Renal cortex interstitium (tissue), 11 donors: Measurements from ENCODE around the gene PAN2. TPM values are rescaled to one million over a fixed set of nuclear protein-coding genes. Genes with fewer than 3 reads are reported as not detected.
"Not testable (repeated sequence)": the region's sequence is repeated elsewhere in the genome, so short reads cannot be mapped to it uniquely, and the experiment has no call there.

Experiments
- DNase-seq, 11 donors: peaks; one replicate each; pipeline ENCODE4 v3.0.0-alpha.2; 2013; ENCODE audit warnings: low read depth in 9 of 11, low spot score in 4 of 11; ENCODE audit errors: extremely low read depth in 1 of 11
- polyA plus RNA-seq, 3 donors: library from polyadenylated mRNA; unstranded; fragments of 120-200 nt; gene quantifications; one replicate each; pipeline ENCODE4 v1.2.1, GENCODE V29; 2013; ENCODE audit not compliant: insufficient read length in 3 of 3

Gene PAN2
- polyA plus RNA-seq, 3 donors, result 82.0 to 113 (median 93.7) TPM

- no peak for DNase-seq
Observed at GRCh38 chr12:56286044-56286830, 47.6 kb downstream of the PAN2 start.

- not testable (repeated sequence) for DNase-seq
Observed at GRCh38 chr12:56284263-56284662, 49.5 kb downstream of the PAN2 start.

GRCh38 chr12:56282579-56282978, 51.2 kb downstream of the PAN2 start:
- no peak for DNase-seq

DNA sequence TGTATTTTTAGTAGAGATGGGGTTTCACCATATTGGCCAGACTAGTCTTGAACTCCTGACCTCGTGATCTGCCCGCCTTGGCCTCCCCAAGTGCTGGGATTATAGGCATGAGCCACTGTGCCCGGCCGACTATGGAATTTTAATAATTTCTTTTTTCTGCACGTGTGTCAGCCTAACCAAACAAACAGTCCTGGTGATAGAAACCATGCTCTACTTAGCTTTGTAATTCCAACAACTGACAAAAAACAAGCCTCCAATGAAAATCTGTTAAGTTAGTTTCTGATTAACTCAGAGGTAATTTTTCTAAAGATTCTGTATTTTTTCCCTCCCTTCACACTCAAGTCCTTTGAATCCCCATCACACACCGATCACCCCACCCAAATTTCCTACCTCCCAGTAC, 51.8 kb downstream of the PAN2 start:
- no peak for DNase-seq

DNA sequence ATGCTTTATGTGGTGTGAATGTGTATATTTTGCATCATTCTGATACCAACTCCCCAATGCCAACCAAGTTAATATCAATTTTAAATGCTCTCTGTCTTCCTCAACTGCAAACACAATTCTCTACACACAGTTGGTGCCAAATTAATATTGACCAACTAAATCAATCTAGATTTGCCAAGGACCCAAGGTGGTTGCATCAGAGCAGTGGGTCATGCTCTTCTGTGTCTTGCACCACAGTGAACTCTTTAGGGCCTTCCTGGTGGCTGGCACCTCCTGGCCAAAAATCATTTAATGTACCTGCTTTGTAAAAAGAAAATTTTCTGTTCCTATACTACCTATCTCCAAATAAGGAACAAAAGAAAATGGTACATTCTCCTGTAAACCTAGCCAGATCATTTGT, 53.0 kb downstream of the PAN2 start:
- DNase-seq, result no peak

GRCh38 chr12:56278905-56279304, 54.9 kb downstream of the PAN2 start:
- DNase-seq, result no peak

DNA sequence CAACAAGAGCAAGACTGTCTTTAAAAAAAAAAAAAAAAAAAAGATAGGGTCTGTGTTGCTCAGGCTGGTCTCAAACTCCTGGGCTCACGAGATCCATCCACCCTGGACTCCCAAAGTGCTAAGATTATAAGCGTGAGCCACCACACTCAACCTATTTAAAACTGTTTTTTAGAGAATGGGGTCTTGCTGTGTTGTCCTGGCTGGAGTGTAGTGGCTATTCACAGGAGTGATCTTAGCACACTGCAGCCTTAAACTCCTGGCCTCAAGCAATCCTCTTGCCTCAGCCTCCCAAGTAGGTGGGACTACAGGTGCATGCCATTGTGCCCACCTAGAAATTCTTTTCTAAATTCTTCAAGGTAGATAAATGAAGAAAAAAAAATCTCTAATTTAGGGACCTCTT, 59.5 kb downstream of the PAN2 start:
- no peak for DNase-seq

DNA sequence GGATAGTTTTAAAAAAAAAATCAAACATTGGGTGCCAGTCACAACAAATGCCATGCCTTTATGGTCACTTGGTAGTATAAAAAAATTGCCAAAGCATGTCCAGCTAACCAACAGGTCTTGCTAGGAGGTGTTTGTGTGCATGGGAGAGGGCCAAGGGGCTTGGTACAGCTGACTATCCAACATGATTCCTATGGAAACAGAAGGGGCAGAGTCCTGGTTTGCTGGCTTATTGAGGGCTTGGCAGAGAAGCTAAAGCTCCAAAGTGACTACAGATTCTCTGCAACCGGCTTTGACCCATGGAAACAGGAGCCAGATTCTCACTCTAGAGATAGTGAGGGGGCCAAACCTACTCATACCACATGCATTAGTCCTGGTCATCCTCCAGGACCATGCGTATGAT, 61.3 kb downstream of the PAN2 start:
- not testable (repeated sequence) for DNase-seq

- no peak for DNase-seq
Observed at GRCh38 chr12:56271031-56271430, 62.8 kb downstream of the PAN2 start.

- DNase-seq, result no peak
Observed at GRCh38 chr12:56267443-56268071, 66.2 kb downstream of the PAN2 start.

DNA sequence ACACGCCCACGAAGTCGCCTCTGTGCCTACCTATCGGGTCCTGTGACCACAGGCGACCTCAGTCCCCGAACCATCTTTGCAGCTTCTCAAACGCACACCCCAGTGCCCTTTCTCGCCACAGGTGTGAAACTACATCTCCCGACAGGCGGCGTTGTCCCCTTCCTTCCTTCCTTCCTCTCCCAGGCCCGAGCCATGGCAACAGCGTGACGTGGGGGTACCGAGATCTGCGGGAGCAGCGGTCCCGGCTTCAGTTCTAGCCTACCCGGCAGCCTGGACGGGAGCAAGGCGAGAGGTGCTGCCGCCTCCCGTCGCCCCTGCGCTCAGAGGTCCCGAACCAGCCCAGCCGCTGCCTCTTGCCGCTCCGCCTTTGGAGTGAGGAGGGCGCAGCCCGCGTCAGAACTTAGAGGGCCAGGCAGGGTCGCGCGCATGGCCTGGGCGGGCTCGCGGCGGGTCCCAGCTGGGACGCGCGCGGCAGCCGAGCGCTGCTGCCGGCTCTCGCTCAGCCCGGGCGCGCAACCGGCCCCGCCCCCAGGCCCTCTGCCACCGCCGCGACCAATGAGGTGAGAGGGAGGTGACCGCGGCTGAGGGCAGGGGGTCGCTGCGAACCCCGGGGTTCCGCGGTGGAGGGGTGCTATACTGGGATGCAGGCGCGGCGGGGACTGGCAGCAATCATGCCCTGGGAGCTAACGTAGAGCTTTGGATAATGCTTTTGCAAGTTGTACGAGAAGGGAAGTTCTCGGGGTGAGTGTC, 66.9 kb downstream of the PAN2 start, which contains the start of gene COQ10A:
COQ10A (plus strand) TSS at position 250 of the 750 bp plus-strand sequence; CDS start at position 427, 177 bp downstream.
- DNase-seq, result peak; percentile 74 to 90 (median 84)

Other genes with a start within 250 kb of the PAN2 start
- gene PA2G4, start 229.4 kb downstream of the PAN2 start, polyA plus RNA-seq, result 100 to 1,000 TPM; 138 to 175 (median 171) TPM
- 1,000 to 10,000 TPM; 4,378 to 5,767 (median 5,294) TPM for gene RPL41, start 217.4 kb downstream of the PAN2 start, polyA plus RNA-seq
- gene ZC3H10, start 215.7 kb downstream of the PAN2 start, polyA plus RNA-seq, result 1 to 10 TPM; 5.1 to 6.5 (median 5.8) TPM
- gene ESYT1, start 205.7 kb downstream of the PAN2 start, polyA plus RNA-seq, result 10 to 100 TPM; 73.7 to 87.2 (median 78.8) TPM
- gene MYL6B, start 181.4 kb downstream of the PAN2 start, polyA plus RNA-seq, result 100 to 1,000 TPM; 164 to 191 (median 165) TPM
- gene MYL6, start 175.6 kb downstream of the PAN2 start, polyA plus RNA-seq, result 1,000 to 10,000 TPM; 1,550 to 2,060 (median 1,865) TPM
- 100 to 1,000 TPM; 130 to 141 (median 134) TPM for gene SMARCC2, start 144.5 kb downstream of the PAN2 start, polyA plus RNA-seq
- gene RNF41, start 112.1 kb downstream of the PAN2 start, polyA plus RNA-seq, result 10 to 100 TPM; 43.4 to 44.4 (median 44.1) TPM
- 10 to 100 TPM; 27.4 to 33.1 (median 28.9) TPM for gene NABP2, start 109.7 kb downstream of the PAN2 start, polyA plus RNA-seq
- gene SLC39A5, start 103.9 kb downstream of the PAN2 start, polyA plus RNA-seq, result 10 to 100 TPM; 50.6 to 79.4 (median 62.5) TPM
- gene ANKRD52, start 75.6 kb downstream of the PAN2 start, polyA plus RNA-seq, result 10 to 100 TPM; 29.8 to 38.7 (median 34.0) TPM
- gene COQ10A, start 67.1 kb downstream of the PAN2 start, polyA plus RNA-seq, result 10 to 100 TPM; 14.4 to 22.1 (median 19.0) TPM
- 100 to 1,000 TPM; 192 to 212 (median 204) TPM for gene CS, start 33.7 kb downstream of the PAN2 start, polyA plus RNA-seq
- gene CNPY2, start 18.0 kb downstream of the PAN2 start, polyA plus RNA-seq, result 100 to 1,000 TPM; 140 to 161 (median 159) TPM
- gene IL23A, start 4.9 kb upstream of the PAN2 start, polyA plus RNA-seq, result 1 to 10 TPM in 1 of 3 donors, under 1 TPM in 2; 0.67 to 1.2 (median 0.78) TPM
- 100 to 1,000 TPM in 1 of 3 donors, 10 to 100 TPM in 2; 84.6 to 152 (median 96.8) TPM for gene STAT2, start 26.1 kb upstream of the PAN2 start, polyA plus RNA-seq
- under 1 TPM in 2 of 3 donors, not detected in 1; 0.13 to 0.20 TPM for gene APOF, start 28.9 kb upstream of the PAN2 start, polyA plus RNA-seq
- 10 to 100 TPM; 37.8 to 46.6 (median 42.4) TPM for gene TIMELESS, start 115.4 kb upstream of the PAN2 start, polyA plus RNA-seq
- gene MIP, start 120.7 kb upstream of the PAN2 start, polyA plus RNA-seq, result under 1 TPM; 0.26 to 0.40 (median 0.38) TPM
- gene SPRYD4, start 134.6 kb upstream of the PAN2 start, polyA plus RNA-seq, result 1 to 10 TPM; 4.1 to 6.6 (median 4.9) TPM
- gene GLS2, start 154.2 kb upstream of the PAN2 start, polyA plus RNA-seq, result 1 to 10 TPM; 1.2 to 3.0 (median 1.6) TPM
- gene RBMS2, start 187.8 kb upstream of the PAN2 start, polyA plus RNA-seq, result 10 to 100 TPM; 35.8 to 40.9 (median 40.7) TPM